Neural cell (in vitro differentiated cells): ENCODE results near the gene ADAMTS17. TPM values are rescaled to one million over a fixed set of nuclear protein-coding genes. Genes with fewer than 3 reads are reported as not detected.

ENCODE experiments used
- H2AFZ ChIP-seq: fragments of 200-600, 300-800 bp; sonication (generic), shearing (Covaris generic); 2 replicates; pipeline ENCODE4 v1.6.0; 2014; ENCODE audit warnings: low read depth, mild to moderate bottlenecking, antibody characterized with exemption, low read length, moderate library complexity
- H3F3A ChIP-seq: fragments of 200-600 bp; shearing (Covaris generic); 2 replicates; pipeline ENCODE4 v1.6.1; 2016; ENCODE audit warnings: mild to moderate bottlenecking, moderate library complexity, mixed read lengths, antibody characterized with exemption, low read length; ENCODE audit not compliant: insufficient read depth, poor library complexity, severe bottlenecking
- H3K27ac ChIP-seq: fragments of 200-600, 300-800 bp; sonication (generic), shearing (Covaris generic); 2 replicates; pipeline ENCODE4 v1.5.1; 2014; ENCODE audit warnings: mild to moderate bottlenecking, low read length, moderate library complexity
- H3K27me3 ChIP-seq: fragments of 300-800, 200-600 bp; sonication (generic), shearing (Covaris generic); 2 replicates; pipeline ENCODE4 v1.6.0; 2014; ENCODE audit warnings: mild to moderate bottlenecking, low read depth, low read length, moderate library complexity; ENCODE audit not compliant: insufficient read depth
- H3K36me3 ChIP-seq: fragments of 300-800, 200-600 bp; sonication (generic), shearing (Covaris generic); 2 replicates; pipeline ENCODE4 v1.5.1; 2014; ENCODE audit warnings: mild to moderate bottlenecking, antibody characterized with exemption, low read length, moderate library complexity; ENCODE audit not compliant: insufficient read depth
- H3K4me2 ChIP-seq: fragments of 300-800, 200-600 bp; sonication (generic), shearing (Covaris generic); 2 replicates; pipeline ENCODE4 v1.6.0; 2014; ENCODE audit warnings: mild to moderate bottlenecking, low read length
- H3K4me3 ChIP-seq: fragments of 300-800, 200-600 bp; sonication (generic), shearing (Covaris generic); 2 replicates; pipeline ENCODE4 v1.5.1; 2014; ENCODE audit warnings: mild to moderate bottlenecking, low read length, moderate library complexity
- H3K79me2 ChIP-seq: fragments of 200-600 bp; shearing (Covaris generic); replicated peaks from 2 replicates; pipeline ENCODE4 v1.6.0; 2014; ENCODE audit warnings: mild to moderate bottlenecking, low read length, moderate library complexity; ENCODE audit not compliant: insufficient read depth
- H3K9ac ChIP-seq: fragments of 300-800, 200-600 bp; sonication (generic), shearing (Covaris generic); 2 replicates; pipeline ENCODE4 v1.6.1; 2016; ENCODE audit warnings: mild to moderate bottlenecking, low read length, mixed read lengths
- H3K9me2 ChIP-seq: fragments of 200-600 bp; shearing (Covaris generic); 2 replicates; pipeline ENCODE4 v1.6.1; 2016; ENCODE audit warnings: mild to moderate bottlenecking, low read length, mixed read lengths; ENCODE audit not compliant: insufficient read depth
- H3K9me3 ChIP-seq: fragments of 200-600, 300-800 bp; sonication (generic), shearing (Covaris generic); 2 replicates; pipeline ENCODE4 v1.6.1; 2016; ENCODE audit warnings: mild to moderate bottlenecking, mixed run types, low read length, moderate library complexity, mixed read lengths
- H4K20me1 ChIP-seq: fragments of 200-600 bp; shearing (Covaris generic); 2 replicates; pipeline ENCODE4 v1.6.1; 2016; ENCODE audit warnings: mild to moderate bottlenecking, mixed run types; ENCODE audit not compliant: insufficient read depth
- EP300 ChIP-seq: fragments of 450-650 bp; conservative IDR thresholded peaks from 2 replicates; pipeline ENCODE4 v1.6.1; 2014; ENCODE audit warnings: antibody characterized with exemption, mild to moderate bottlenecking, moderate library complexity; ENCODE audit not compliant: poor library complexity, severe bottlenecking
- EZH2 ChIP-seq: fragments of 200-600, 300-800 bp; shearing (Covaris generic), sonication (generic); IDR thresholded peaks from 2 replicates; pipeline ENCODE4 v1.6.1; 2014; ENCODE audit warnings: antibody characterized with exemption, low read length, borderline replicate concordance, mild to moderate bottlenecking; ENCODE audit not compliant: insufficient read depth, poor library complexity, severe bottlenecking
- MXI1 ChIP-seq: fragments of 450-650 bp; conservative IDR thresholded peaks from 2 replicates; pipeline ENCODE4 v1.6.1; 2014; ENCODE audit warnings: antibody characterized with exemption, mild to moderate bottlenecking; ENCODE audit not compliant: poor library complexity, severe bottlenecking
- POLR2AphosphoS5 ChIP-seq: IDR thresholded peaks from 2 replicates; pipeline ENCODE4 v1.6.1; 2012
- RAD21 ChIP-seq: fragments of 450-650 bp; conservative IDR thresholded peaks from 2 replicates; pipeline ENCODE4 v1.6.1; 2014; ENCODE audit warnings: antibody characterized with exemption, mild to moderate bottlenecking, moderate library complexity
- REST ChIP-seq: IDR thresholded peaks from 2 replicates; pipeline ENCODE4 v1.6.1; 2012; ENCODE audit warnings: borderline replicate concordance
- SMC3 ChIP-seq: fragments of 450-650 bp; conservative IDR thresholded peaks from 2 replicates; pipeline ENCODE4 v1.6.1; 2014; ENCODE audit warnings: antibody characterized with exemption, mild to moderate bottlenecking, moderate library complexity; ENCODE audit not compliant: poor library complexity
- TAF1 ChIP-seq: IDR thresholded peaks from 2 replicates; pipeline ENCODE4 v1.6.1; 2012; ENCODE audit warnings: low read depth
- polyA plus RNA-seq: library from polyadenylated mRNA; depleted of rRNA; stranded (reverse); fragments of >200 nt; gene quantifications from 2 replicates; pipeline ENCODE4 v1.2.3, GENCODE V29; 2014
- TF ChIP-seq, protein P1 (sequence below): fragments of 450-650 bp; IDR thresholded peaks from 2 replicates; pipeline ENCODE4 v1.5.1; 2014; ENCODE audit warnings: antibody characterized with exemption, mild to moderate bottlenecking, moderate library complexity; ENCODE audit not compliant: poor library complexity, severe bottlenecking

ADAMTS17 gene
- polyA plus RNA-seq, 1 donor from 2014 or later: 0.04 TPM

DNA sequence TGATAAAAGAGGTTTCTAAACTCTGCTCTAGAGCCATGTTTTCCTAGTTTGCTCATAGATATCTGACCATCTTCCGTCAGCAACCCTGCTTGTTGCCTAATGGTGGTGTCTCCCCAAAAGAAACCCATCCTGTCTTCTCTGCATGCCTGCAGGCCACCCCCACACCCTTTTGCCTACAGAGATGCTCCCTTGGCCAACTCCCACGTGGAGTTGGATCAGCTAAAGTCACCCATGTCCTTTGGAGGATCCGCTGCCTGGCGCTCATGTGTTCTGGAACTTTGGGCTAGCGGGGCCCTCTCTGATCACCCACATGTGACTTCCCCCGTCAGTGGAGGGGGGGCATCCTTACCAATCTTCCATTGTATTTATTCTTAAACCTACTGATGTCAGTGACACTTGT is 185.6 kb downstream of the ADAMTS17 start:
- no peaks in the 10 kb centered on the region for H4K20me1 ChIP-seq
- no peak overlapping the region for H2AFZ ChIP-seq
- H3K9ac ChIP-seq: no peak overlapping the region
- H3K9me3 ChIP-seq: no peaks in the 10 kb centered on the region
- no peaks in the 10 kb centered on the region for H3K36me3 ChIP-seq
- H3K27me3 ChIP-seq: no peaks in the 10 kb centered on the region
- H3F3A ChIP-seq: no peaks in the 10 kb centered on the region
- TF ChIP-seq POLR2AphosphoS5: no peak
- TF ChIP-seq MXI1: no peak
- no peak for TF ChIP-seq EP300
- TF ChIP-seq REST: no peak
- TF ChIP-seq EZH2: no peak
- TF ChIP-seq, protein P1, sequence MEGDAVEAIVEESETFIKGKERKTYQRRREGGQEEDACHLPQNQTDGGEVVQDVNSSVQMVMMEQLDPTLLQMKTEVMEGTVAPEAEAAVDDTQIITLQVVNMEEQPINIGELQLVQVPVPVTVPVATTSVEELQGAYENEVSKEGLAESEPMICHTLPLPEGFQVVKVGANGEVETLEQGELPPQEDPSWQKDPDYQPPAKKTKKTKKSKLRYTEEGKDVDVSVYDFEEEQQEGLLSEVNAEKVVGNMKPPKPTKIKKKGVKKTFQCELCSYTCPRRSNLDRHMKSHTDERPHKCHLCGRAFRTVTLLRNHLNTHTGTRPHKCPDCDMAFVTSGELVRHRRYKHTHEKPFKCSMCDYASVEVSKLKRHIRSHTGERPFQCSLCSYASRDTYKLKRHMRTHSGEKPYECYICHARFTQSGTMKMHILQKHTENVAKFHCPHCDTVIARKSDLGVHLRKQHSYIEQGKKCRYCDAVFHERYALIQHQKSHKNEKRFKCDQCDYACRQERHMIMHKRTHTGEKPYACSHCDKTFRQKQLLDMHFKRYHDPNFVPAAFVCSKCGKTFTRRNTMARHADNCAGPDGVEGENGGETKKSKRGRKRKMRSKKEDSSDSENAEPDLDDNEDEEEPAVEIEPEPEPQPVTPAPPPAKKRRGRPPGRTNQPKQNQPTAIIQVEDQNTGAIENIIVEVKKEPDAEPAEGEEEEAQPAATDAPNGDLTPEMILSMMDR: no peak
- no peak for TF ChIP-seq SMC3
- TF ChIP-seq RAD21: no peak
- TF ChIP-seq TAF1: no peak
- no peak overlapping the region for H3K4me3 ChIP-seq
- no peak overlapping the region for H3K27ac ChIP-seq
- no peak overlapping the region for H3K4me2 ChIP-seq
- H3K79me2 ChIP-seq: no peaks in the 10 kb centered on the region
- no peaks in the 10 kb centered on the region for H3K9me2 ChIP-seq

DNA sequence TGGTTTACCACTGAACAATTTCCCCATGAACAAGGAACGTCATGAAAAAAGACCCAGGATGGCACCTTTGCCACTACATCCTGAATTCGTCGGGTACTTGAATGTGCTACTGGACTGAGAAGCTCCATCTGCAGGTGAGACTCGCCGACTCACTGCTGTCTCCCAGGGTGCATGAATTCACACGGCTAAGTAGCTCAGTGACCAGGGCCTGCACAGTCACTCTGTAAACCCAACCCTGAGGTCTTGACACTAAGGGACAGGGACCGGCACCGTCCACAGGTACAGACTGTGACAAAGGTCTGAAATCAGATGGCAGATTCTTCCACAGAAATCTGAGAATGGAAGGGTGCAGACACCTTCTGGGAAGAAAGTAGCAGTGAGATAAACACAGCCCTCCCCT is 187.4 kb downstream of the ADAMTS17 start:
- no peaks in the 10 kb centered on the region for H3F3A ChIP-seq
- no peak overlapping the region for H3K9ac ChIP-seq
- H3K9me2 ChIP-seq: no peaks in the 10 kb centered on the region
- no peaks in the 10 kb centered on the region for H4K20me1 ChIP-seq
- no peak overlapping the region for H3K4me2 ChIP-seq
- no peak overlapping the region for H2AFZ ChIP-seq
- H3K27me3 ChIP-seq: no peaks in the 10 kb centered on the region
- TF ChIP-seq EZH2: no peak
- TF ChIP-seq EP300: no peak
- no peak for TF ChIP-seq REST
- TF ChIP-seq POLR2AphosphoS5: no peak
- TF ChIP-seq, protein P1: no peak
- no peak for TF ChIP-seq RAD21
- no peak for TF ChIP-seq SMC3
- TF ChIP-seq TAF1: no peak
- no peak for TF ChIP-seq MXI1
- no peak overlapping the region for H3K4me3 ChIP-seq
- no peaks in the 10 kb centered on the region for H3K79me2 ChIP-seq
- no peaks in the 10 kb centered on the region for H3K9me3 ChIP-seq
- no peak overlapping the region for H3K27ac ChIP-seq
- H3K36me3 ChIP-seq: no peaks in the 10 kb centered on the region
